Lower leg skin (tissue), 3 donors: ENCODE measurements around the gene TLCD4.

Experiments
- POLR2A ChIP-seq, 2 donors: fragments of 450-650 bp; IDR thresholded peaks; one replicate each; pipeline ENCODE4 v1.6.1; 2016 to 2017; ENCODE audit warnings: antibody characterized with exemption in 2 of 2, mild to moderate bottlenecking in 1 of 2, moderate library complexity in 1 of 2
- TF ChIP-seq, protein P1 (sequence below), 3 donors: fragments of 450-650 bp; IDR thresholded peaks; one replicate each; pipeline ENCODE4 v1.5.1; 2016; ENCODE audit warnings: antibody characterized with exemption in 3 of 3, mild to moderate bottlenecking in 3 of 3, moderate library complexity in 2 of 3

DNA sequence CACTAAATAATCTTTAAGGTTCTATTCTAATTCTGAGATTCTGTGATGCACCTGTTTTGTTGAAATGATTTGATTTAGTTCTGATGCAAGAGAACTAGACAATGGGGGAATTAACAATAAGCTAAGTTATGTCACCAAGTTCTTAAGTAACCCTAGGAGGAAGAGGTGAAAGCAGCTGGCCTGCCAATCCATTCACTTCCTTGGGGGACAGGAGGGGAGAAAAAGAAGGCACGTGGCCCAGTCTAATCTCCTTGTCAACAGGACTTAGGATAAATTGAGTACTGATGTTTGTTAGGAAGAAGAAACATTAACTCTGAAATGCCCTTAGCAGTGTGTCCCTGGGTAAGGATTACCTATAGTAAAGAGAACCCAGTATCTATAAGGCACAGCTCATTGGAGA lies 36.9 kb downstream of the TLCD4 start:
- TF ChIP-seq, protein P1, sequence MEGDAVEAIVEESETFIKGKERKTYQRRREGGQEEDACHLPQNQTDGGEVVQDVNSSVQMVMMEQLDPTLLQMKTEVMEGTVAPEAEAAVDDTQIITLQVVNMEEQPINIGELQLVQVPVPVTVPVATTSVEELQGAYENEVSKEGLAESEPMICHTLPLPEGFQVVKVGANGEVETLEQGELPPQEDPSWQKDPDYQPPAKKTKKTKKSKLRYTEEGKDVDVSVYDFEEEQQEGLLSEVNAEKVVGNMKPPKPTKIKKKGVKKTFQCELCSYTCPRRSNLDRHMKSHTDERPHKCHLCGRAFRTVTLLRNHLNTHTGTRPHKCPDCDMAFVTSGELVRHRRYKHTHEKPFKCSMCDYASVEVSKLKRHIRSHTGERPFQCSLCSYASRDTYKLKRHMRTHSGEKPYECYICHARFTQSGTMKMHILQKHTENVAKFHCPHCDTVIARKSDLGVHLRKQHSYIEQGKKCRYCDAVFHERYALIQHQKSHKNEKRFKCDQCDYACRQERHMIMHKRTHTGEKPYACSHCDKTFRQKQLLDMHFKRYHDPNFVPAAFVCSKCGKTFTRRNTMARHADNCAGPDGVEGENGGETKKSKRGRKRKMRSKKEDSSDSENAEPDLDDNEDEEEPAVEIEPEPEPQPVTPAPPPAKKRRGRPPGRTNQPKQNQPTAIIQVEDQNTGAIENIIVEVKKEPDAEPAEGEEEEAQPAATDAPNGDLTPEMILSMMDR (IDR thresholded peaks at IDR 0.05): no peak
- no peak for TF ChIP-seq POLR2A (IDR thresholded peaks at IDR 0.05)
